Peyer's patch (tissue), 4 donors: ENCODE data around the gene GTF3A.

Experiments
- POLR2A ChIP-seq, 2 donors: fragments of 450-650 bp; IDR thresholded peaks; one replicate each; pipeline ENCODE4 v1.5.1; 2017; ENCODE audit warnings: antibody characterized with exemption in 2 of 2, mild to moderate bottlenecking in 2 of 2, moderate library complexity in 2 of 2
- TF ChIP-seq, protein P1 (sequence below), 6 experiments: fragments of 450-650 bp in 4 of 6; fragments of 200-600 bp in 2 of 6; sonication (generic) in 1 of 6; IDR thresholded peaks; one replicate each; pipeline ENCODE4 v1.5.1; 2017 to 2019; ENCODE audit warnings: antibody characterized with exemption in 6 of 6, mild to moderate bottlenecking in 3 of 6, moderate library complexity in 1 of 6

DNA sequence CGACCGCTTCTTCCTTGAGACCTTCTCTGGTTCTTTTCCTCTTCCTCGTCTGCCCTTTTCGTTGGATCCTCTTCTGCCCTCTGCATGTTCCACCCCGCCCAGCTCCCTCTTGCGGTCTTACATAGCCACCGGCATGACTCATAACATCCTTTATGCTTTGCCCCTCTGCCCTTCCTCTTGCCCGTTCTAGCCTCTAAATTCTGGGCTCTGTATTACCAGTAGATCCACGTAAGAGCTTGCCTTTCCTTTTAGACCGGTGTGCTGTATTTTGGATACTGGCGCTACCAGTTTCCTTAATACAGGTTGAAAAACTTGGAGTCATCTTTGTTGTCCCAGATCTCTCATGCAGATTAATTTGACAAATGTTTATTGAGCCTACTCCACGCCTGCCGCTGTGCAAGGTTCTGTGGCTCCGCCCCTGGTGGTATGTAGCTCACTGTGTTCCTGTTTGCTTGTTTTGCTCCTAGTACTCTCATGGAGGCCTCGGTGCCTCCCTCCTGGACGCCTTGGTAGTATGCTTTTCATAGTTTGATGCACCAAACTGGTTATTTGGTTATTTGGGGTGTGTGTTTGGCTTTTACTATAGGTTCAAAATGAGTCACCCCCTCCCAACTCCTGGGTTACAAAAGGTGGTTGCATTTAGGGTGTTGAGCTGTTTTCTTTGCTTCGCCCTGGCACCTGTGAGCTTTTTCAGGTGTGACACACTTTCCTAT, 1.7 kb downstream of the GTF3A start:
- TF ChIP-seq, protein P1, sequence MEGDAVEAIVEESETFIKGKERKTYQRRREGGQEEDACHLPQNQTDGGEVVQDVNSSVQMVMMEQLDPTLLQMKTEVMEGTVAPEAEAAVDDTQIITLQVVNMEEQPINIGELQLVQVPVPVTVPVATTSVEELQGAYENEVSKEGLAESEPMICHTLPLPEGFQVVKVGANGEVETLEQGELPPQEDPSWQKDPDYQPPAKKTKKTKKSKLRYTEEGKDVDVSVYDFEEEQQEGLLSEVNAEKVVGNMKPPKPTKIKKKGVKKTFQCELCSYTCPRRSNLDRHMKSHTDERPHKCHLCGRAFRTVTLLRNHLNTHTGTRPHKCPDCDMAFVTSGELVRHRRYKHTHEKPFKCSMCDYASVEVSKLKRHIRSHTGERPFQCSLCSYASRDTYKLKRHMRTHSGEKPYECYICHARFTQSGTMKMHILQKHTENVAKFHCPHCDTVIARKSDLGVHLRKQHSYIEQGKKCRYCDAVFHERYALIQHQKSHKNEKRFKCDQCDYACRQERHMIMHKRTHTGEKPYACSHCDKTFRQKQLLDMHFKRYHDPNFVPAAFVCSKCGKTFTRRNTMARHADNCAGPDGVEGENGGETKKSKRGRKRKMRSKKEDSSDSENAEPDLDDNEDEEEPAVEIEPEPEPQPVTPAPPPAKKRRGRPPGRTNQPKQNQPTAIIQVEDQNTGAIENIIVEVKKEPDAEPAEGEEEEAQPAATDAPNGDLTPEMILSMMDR (IDR thresholded peaks at IDR 0.05): peak in 5 of 6 experiments; percentile 43 to 73 (median 62)
- TF ChIP-seq POLR2A (IDR thresholded peaks at IDR 0.05): peak in 1 of 2 donors; percentile 46
